Stimulated activated naive B cell treated with anti-CD40 and anti-IgM and Interleukin-4, amounts not matched to agents 10 μg/mL and 1 μg/mL and 100 μg/mL, for 72 hours (primary cell): ENCODE results near the gene CHST11.

Experiments used
- ATAC-seq, 2 donors: fragments of 150-1000 bp; cut with Tn5 transposase; replicated peaks; 2 replicates each; pipeline ENCODE4 v1.10.0; 2021; ENCODE audit warnings: moderate library complexity in 1 of 2
- DNase-seq: peaks from one replicate; pipeline ENCODE4 v3.0.0; 2021
- H3K27ac Mint-ChIP-seq: one replicate; pipeline ENCODE4 v1.8.0; 2022; ENCODE audit warnings: mild to moderate bottlenecking, mixed read lengths
- H3K27me3 Mint-ChIP-seq, 2 donors: one replicate each; pipeline ENCODE4 v1.8.0; 2022; ENCODE audit warnings: mixed read lengths in 2 of 2
- H3K36me3 Mint-ChIP-seq, 2 donors: one replicate each; pipeline ENCODE4 v1.8.0; 2022; ENCODE audit warnings: mixed read lengths in 2 of 2, mild to moderate bottlenecking in 1 of 2
- H3K4me1 Mint-ChIP-seq, 2 donors: one replicate each; pipeline ENCODE4 v1.8.0; 2022; ENCODE audit warnings: mixed read lengths in 2 of 2, mild to moderate bottlenecking in 1 of 2
- H3K4me3 Mint-ChIP-seq, 2 donors: one replicate each; pipeline ENCODE4 v1.8.0; 2022; ENCODE audit warnings: mild to moderate bottlenecking in 2 of 2, mixed read lengths in 2 of 2, moderate library complexity in 1 of 2
- H3K9me3 Mint-ChIP-seq, 2 donors: one replicate each; pipeline ENCODE4 v1.8.0; 2022; ENCODE audit warnings: mixed read lengths in 2 of 2, mild to moderate bottlenecking in 1 of 2

The CHST11 gene

GRCh38 chr12:104618691-104619090, 161.9 kb downstream of the CHST11 start:
- no peak for ATAC-seq
- H3K27me3 Mint-ChIP-seq = no peaks in the 10 kb centered on the region
- no peak for DNase-seq
- H3K9me3 Mint-ChIP-seq = peaks cover 1 to 2% of the 10 kb centered on the region in 2 donors
- H3K27ac Mint-ChIP-seq = no peak overlapping the region
- peaks cover 25 to 66% of the 10 kb centered on the region in 2 donors for H3K4me1 Mint-ChIP-seq
- no peak overlapping the region for H3K4me3 Mint-ChIP-seq
- H3K36me3 Mint-ChIP-seq = peaks cover 48 to 59% of the 10 kb centered on the region in 2 donors

DNA sequence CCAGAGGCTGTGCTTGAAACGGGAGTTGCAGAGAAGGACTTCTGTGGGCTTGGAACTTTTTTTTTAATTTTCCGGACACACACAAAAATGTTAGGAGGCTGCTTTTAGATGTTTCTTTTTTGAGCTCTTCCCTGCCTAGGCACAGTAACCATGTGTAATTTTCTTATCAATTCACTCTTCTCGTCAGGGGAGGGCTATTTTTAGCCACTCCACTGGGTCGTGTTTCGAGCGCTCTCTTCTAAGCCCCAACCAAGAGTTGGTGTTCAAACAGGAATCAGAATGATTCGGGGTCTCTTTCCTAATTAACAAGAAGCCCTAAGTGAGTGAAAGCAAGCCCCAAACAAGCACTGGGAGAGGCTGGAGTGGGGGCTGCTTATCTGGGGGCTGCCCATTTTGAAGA, 162.6 kb downstream of the CHST11 start:
- DNase-seq (no peak), ATAC-seq (no peak)
- Mint-ChIP-seq H3K27ac (peak overlapping the region; percentile 14), H3K4me3 (no peak overlapping the region), H3K36me3 (peaks cover 52 to 61% of the 10 kb centered on the region in 2 donors), H3K9me3 (peaks cover 0 to 2% of the 10 kb centered on the region in 2 donors), H3K27me3 (no peaks in the 10 kb centered on the region), H3K4me1 (peaks cover 31 to 69% of the 10 kb centered on the region in 2 donors)

GRCh38 chr12:104620837-104621531, 164.2 kb downstream of the CHST11 start:
- Mint-ChIP-seq H3K4me3 (no peak overlapping the region), H3K36me3 (peaks cover 41 to 48% of the 10 kb centered on the region in 2 donors), H3K4me1 (peaks cover 23 to 57% of the 10 kb centered on the region in 2 donors), H3K27me3 (no peaks in the 10 kb centered on the region), H3K9me3 (no peaks in the 10 kb centered on the region), H3K27ac (peak overlapping the region; percentile 77)
- ATAC-seq = no peak
- DNase-seq = no peak

DNA sequence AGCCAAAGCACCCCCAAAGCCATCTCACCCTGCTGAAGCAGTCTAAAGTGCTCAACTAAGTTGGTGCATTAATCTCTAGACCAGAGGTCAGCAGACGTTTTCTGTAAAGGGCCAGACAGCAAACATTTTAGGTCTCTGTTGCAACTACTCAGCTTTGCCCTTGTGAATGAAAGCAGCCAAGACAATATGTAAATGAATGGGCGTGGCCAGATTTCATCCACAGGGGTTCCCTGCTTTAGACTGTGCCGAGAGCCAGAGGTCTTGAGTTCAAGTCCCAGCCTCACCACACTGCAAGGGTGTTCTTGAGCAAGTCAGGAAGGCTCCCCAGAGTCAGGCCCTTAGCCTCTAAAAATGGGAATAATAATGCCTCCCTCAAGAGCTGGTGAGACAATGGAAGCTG, 166.2 kb downstream of the CHST11 start:
- Mint-ChIP-seq H3K36me3 (peaks cover 44 to 52% of the 10 kb centered on the region in 2 donors), H3K27ac (peak overlapping the region; percentile 6), H3K9me3 (no peaks in the 10 kb centered on the region), H3K27me3 (no peaks in the 10 kb centered on the region), H3K4me3 (no peak overlapping the region), H3K4me1 (peaks cover 19 to 52% of the 10 kb centered on the region in 2 donors)
- DNase-seq (no peak), ATAC-seq (no peak)

DNA sequence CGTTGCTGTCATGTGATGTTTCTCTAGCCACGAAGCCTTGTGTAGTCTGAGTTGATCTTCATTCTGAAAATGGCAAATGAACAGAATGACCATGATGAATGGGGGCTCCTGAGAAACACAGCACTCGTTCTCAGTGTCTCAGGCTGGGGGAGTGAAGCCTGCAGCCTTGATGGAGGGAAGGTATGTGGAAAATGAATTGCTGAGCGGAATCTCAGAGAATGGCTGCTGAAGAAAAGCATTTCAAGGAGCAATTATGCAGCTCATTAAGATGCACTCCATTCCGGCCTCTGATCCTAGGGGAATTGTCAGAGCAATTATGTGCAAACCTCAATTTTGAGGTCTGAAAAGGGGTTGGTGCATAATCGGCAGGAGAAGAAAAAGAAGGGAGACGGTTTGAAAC, 167.1 kb downstream of the CHST11 start:
- ATAC-seq = no peak
- H3K9me3 Mint-ChIP-seq = no peaks in the 10 kb centered on the region
- H3K4me3 Mint-ChIP-seq = no peak overlapping the region
- peak overlapping the region; percentile 25 for H3K27ac Mint-ChIP-seq
- peaks cover 25 to 52% of the 10 kb centered on the region in 2 donors for H3K4me1 Mint-ChIP-seq
- no peaks in the 10 kb centered on the region for H3K27me3 Mint-ChIP-seq
- peaks cover 45 to 56% of the 10 kb centered on the region in 2 donors for H3K36me3 Mint-ChIP-seq
- no peak for DNase-seq

DNA sequence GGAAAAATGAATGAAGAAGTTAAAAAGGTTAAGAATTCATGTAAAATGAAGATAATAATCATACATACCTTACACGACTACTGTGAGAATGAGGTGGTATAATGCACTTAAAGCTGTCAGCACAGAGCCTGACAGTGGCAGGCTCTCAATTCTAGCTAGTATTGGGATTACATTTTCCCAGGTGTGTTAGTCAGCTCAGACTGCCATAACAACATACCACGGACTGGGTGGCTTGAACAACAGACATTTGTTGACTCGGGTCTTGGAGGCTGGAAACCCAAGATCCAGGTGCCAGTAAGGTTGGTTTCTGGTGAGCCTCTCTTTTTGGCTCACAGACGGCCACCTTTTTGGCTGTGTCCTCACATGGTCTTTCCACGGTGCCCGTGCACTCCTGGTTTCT, 167.8 kb downstream of the CHST11 start:
- Mint-ChIP-seq H3K4me3 (no peak overlapping the region), H3K27ac (no peak overlapping the region), H3K4me1 (peaks cover 24 to 47% of the 10 kb centered on the region in 2 donors), H3K27me3 (no peaks in the 10 kb centered on the region), H3K36me3 (peaks cover 42 to 50% of the 10 kb centered on the region in 2 donors), H3K9me3 (no peaks in the 10 kb centered on the region)
- ATAC-seq = no peak
- DNase-seq = no peak

DNA sequence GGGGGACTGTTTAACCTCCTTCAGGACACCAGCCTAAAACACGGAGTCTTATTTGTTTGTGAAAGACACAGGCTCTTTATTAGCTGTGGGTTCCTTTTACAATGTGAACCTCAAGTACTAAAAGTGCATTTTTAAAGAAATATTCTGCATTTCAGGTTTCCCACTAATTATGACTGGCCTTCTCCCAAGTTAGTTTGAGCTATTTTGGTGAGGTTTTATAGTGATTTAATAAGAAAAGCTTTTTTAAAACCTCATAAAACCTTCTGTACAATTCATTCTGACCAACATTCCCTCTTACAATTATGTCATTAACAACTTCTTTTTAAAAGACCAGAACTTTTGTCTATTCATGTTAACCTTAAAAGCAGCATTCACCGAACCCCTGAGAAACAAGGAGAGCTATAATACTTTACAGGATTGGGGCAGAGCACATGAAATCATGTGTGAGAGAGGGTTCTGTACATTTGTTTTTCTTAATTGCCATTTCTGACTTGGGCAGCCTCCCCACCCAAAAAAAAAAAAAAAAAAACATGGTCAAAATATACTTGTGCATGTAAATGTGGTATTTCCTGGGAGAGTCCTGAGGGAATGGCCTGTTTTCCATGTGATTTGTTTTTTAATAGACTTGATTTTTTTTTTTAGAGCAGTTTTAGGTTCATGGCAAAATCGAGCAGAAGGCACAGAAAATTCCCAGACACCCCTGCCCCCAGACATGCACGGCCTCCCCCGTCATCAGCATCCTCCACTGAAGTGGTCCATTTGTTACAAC, 169.5 kb downstream of the CHST11 start:
- Mint-ChIP-seq H3K4me1 (peaks cover 27 to 50% of the 10 kb centered on the region in 2 donors), H3K36me3 (peaks cover 40 to 53% of the 10 kb centered on the region in 2 donors), H3K9me3 (no peaks in the 10 kb centered on the region), H3K27ac (peak overlapping the region; percentile 77), H3K4me3 (no peak overlapping the region), H3K27me3 (no peaks in the 10 kb centered on the region)
- no peak for ATAC-seq
- no peak for DNase-seq

GRCh38 chr12:104627231-104627989, 170.7 kb downstream of the CHST11 start:
- ATAC-seq (no peak), DNase-seq (no peak)
- Mint-ChIP-seq H3K4me1 (peaks cover 31 to 56% of the 10 kb centered on the region in 2 donors), H3K4me3 (no peak overlapping the region), H3K27ac (no peak overlapping the region), H3K9me3 (no peaks in the 10 kb centered on the region), H3K36me3 (peaks cover 45 to 55% of the 10 kb centered on the region in 2 donors), H3K27me3 (no peaks in the 10 kb centered on the region)

DNA sequence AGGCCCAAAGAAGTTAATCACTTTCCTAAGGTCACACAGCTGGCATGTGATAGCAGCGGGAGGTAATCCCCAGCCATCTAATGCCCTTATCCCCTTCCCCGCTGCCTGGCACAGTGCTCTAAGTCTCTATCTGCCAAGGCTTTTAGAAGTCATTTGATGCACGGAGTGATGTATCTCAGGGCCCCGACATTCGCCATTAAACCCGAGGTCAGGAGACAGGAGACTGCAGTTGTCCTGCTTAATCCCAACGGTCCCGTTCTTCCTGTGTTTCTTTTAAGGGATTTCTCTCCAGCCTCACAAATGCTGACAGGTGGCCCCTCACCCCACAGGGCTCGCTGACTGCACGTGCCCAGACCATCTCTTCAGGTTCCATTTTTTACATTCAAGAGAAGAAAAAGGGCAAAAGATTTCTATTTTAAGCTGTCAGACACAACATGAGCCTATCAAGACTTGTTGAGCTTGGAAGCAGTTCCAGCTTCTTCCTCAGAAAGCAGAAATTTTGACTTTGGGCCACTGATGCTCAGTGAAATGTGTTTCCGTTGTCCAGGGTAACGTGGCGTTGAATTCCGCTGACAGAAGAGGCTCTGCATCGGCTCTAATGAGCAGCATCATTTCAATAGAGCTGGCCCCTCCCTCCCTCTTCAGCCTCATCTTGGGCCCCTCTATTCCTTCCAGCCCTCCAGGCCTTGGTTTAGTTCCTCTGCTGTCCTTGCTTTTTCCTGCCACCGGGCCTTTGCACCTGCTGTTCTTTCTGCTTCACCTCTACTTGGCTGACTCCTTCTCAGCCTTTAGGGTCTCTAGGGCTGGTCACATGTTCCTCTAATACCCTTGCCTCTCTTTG, 171.5 kb downstream of the CHST11 start:
- peaks cover 32 to 60% of the 10 kb centered on the region in 2 donors for H3K4me1 Mint-ChIP-seq
- H3K36me3 Mint-ChIP-seq = peaks cover 47 to 58% of the 10 kb centered on the region in 2 donors
- peak overlapping the region; percentile 75 for H3K27ac Mint-ChIP-seq

GRCh38 chr12:104628831-104629135, 172.0 kb downstream of the CHST11 start:
- H3K4me3 Mint-ChIP-seq = no peak overlapping the region
- peak overlapping the region; percentile 75 for H3K27ac Mint-ChIP-seq
- peaks cover 1% of the 10 kb centered on the region in 2 donors for H3K9me3 Mint-ChIP-seq
- H3K4me1 Mint-ChIP-seq = peaks cover 30 to 57% of the 10 kb centered on the region in 2 donors
- no peaks in the 10 kb centered on the region for H3K27me3 Mint-ChIP-seq
- H3K36me3 Mint-ChIP-seq = peaks cover 46 to 57% of the 10 kb centered on the region in 2 donors
- DNase-seq (no peak), ATAC-seq (no peak)

More for the DNA sequence above, 171.5 kb downstream of the CHST11 start:
- DNase-seq (no peak), ATAC-seq (no peak)
- no peaks in the 10 kb centered on the region for H3K27me3 Mint-ChIP-seq
- H3K4me3 Mint-ChIP-seq = no peak overlapping the region
- no peaks in the 10 kb centered on the region for H3K9me3 Mint-ChIP-seq

GRCh38 chr12:104630230-104630670, 173.5 kb downstream of the CHST11 start:
- no peaks in the 10 kb centered on the region for H3K27me3 Mint-ChIP-seq
- H3K4me1 Mint-ChIP-seq = peaks cover 37 to 63% of the 10 kb centered on the region in 2 donors
- DNase-seq (no peak), ATAC-seq (no peak)
- H3K4me3 Mint-ChIP-seq = no peak overlapping the region
- H3K36me3 Mint-ChIP-seq = peaks cover 50 to 65% of the 10 kb centered on the region in 2 donors
- H3K27ac Mint-ChIP-seq = no peak overlapping the region
- H3K9me3 Mint-ChIP-seq = peaks cover 3 to 4% of the 10 kb centered on the region in 2 donors

- Mint-ChIP-seq H3K4me1 (peaks cover 42 to 71% of the 10 kb centered on the region in 2 donors), H3K27ac (peak overlapping the region; percentile 81), H3K9me3 (peaks cover 3 to 4% of the 10 kb centered on the region in 2 donors), H3K36me3 (peaks cover 55 to 71% of the 10 kb centered on the region in 2 donors), H3K27me3 (no peaks in the 10 kb centered on the region), H3K4me3 (peak overlapping the region in 1 of 2 donors; percentile 4)
- ATAC-seq (no peak), DNase-seq (no peak)
Observed at GRCh38 chr12:104631867-104632266, 175.1 kb downstream of the CHST11 start.

- no peak overlapping the region for H3K4me3 Mint-ChIP-seq
- H3K4me1 Mint-ChIP-seq = peaks cover 45 to 73% of the 10 kb centered on the region in 2 donors
Observed at GRCh38 chr12:104632724-104633201, 176.0 kb downstream of the CHST11 start.

More at GRCh38 chr12:104632724-104633201, 176.0 kb downstream of the CHST11 start:
- Mint-ChIP-seq H3K36me3 (peaks cover 51 to 68% of the 10 kb centered on the region in 2 donors), H3K27me3 (no peaks in the 10 kb centered on the region), H3K9me3 (peaks cover 3 to 4% of the 10 kb centered on the region in 2 donors), H3K27ac (peak overlapping the region; percentile 51)
- DNase-seq = no peak
- ATAC-seq = no peak
